ENCODE data around the gene EN2. TPM values are rescaled to one million over a fixed set of nuclear protein-coding genes. Genes with fewer than 3 reads are reported as not detected.

Gene EN2
- total RNA-seq, 1 donor from 2014 or later = not detected

GRCh38 chr7:155509725-155510551, 52.0 kb downstream of the EN2 start:
- TF ChIP-seq, protein P1, sequence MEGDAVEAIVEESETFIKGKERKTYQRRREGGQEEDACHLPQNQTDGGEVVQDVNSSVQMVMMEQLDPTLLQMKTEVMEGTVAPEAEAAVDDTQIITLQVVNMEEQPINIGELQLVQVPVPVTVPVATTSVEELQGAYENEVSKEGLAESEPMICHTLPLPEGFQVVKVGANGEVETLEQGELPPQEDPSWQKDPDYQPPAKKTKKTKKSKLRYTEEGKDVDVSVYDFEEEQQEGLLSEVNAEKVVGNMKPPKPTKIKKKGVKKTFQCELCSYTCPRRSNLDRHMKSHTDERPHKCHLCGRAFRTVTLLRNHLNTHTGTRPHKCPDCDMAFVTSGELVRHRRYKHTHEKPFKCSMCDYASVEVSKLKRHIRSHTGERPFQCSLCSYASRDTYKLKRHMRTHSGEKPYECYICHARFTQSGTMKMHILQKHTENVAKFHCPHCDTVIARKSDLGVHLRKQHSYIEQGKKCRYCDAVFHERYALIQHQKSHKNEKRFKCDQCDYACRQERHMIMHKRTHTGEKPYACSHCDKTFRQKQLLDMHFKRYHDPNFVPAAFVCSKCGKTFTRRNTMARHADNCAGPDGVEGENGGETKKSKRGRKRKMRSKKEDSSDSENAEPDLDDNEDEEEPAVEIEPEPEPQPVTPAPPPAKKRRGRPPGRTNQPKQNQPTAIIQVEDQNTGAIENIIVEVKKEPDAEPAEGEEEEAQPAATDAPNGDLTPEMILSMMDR (IDR thresholded peaks at IDR 0.05; ENCODE audit: unreplicated experiment) = no peak
- H3K27me3 Mint-ChIP-seq (ENCODE audit: low read depth) = peaks cover 99% of the 10 kb centered on the region
- no peaks in the 10 kb centered on the region for H3K36me3 Mint-ChIP-seq
- no peak overlapping the region for H3K27ac Mint-ChIP-seq
- H3K4me3 Mint-ChIP-seq = peak overlapping the region; percentile 58
- peaks cover 9% of the 10 kb centered on the region for H3K4me1 Mint-ChIP-seq
- DNase-seq (ENCODE audit: low spot score in 2 of 2, unreplicated experiment in 2 of 2) = no peak
- no peaks in the 10 kb centered on the region for H3K9me3 Mint-ChIP-seq

- H3K27ac Mint-ChIP-seq = no peak overlapping the region
- TF ChIP-seq, protein P1 (IDR thresholded peaks at IDR 0.05; ENCODE audit: unreplicated experiment) = no peak
- H3K9me3 Mint-ChIP-seq = no peaks in the 10 kb centered on the region
- DNase-seq (ENCODE audit: low spot score in 2 of 2, unreplicated experiment in 2 of 2) = no peak
- H3K4me1 Mint-ChIP-seq = peaks cover 9% of the 10 kb centered on the region
- no peak overlapping the region for H3K4me3 Mint-ChIP-seq
- peaks cover 99% of the 10 kb centered on the region for H3K27me3 Mint-ChIP-seq (ENCODE audit: low read depth)
- no peaks in the 10 kb centered on the region for H3K36me3 Mint-ChIP-seq
Observed at GRCh38 chr7:155510975-155511701, 53.2 kb downstream of the EN2 start.

DNA sequence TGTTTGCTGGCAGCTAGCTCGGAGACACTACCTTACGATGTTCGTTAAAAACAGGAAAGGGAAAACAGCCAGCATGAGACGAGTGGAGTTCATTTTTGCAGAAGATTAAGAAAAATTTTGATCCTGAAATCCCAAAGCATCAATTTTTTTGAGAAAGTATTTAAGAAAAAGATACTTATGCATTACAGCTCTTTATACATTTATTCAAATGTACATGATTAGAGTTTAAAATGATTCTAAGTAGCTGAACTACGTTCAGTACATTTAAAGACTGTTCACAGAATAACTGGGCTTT, 53.7 kb downstream of the EN2 start:
- Mint-ChIP-seq H3K4me3 (no peak overlapping the region), H3K9me3 (no peaks in the 10 kb centered on the region), H3K36me3 (no peaks in the 10 kb centered on the region), H3K4me1 (peaks cover 9% of the 10 kb centered on the region), H3K27ac (no peak overlapping the region), H3K27me3 (ENCODE audit: low read depth) (peaks cover 99% of the 10 kb centered on the region)
- no peak for DNase-seq (ENCODE audit: low spot score in 2 of 2, unreplicated experiment in 2 of 2)
- TF ChIP-seq, protein P1 (IDR thresholded peaks at IDR 0.05; ENCODE audit: unreplicated experiment) = no peak

GRCh38 chr7:155512246-155512887, 54.4 kb downstream of the EN2 start:
- Mint-ChIP-seq H3K27ac (no peak overlapping the region), H3K9me3 (no peaks in the 10 kb centered on the region), H3K36me3 (no peaks in the 10 kb centered on the region), H3K4me1 (peaks cover 9% of the 10 kb centered on the region), H3K27me3 (ENCODE audit: low read depth) (peaks cover 99% of the 10 kb centered on the region), H3K4me3 (no peak overlapping the region)
- no peak for DNase-seq (ENCODE audit: low spot score in 2 of 2, unreplicated experiment in 2 of 2)
- TF ChIP-seq, protein P1 (IDR thresholded peaks at IDR 0.05; ENCODE audit: unreplicated experiment) = no peak

GRCh38 chr7:155513543-155514285, 55.8 kb downstream of the EN2 start:
- H3K4me1 Mint-ChIP-seq = peaks cover 9% of the 10 kb centered on the region
- no peak for DNase-seq (ENCODE audit: low spot score in 2 of 2, unreplicated experiment in 2 of 2)
- no peak overlapping the region for H3K27ac Mint-ChIP-seq
- H3K4me3 Mint-ChIP-seq = no peak overlapping the region
- H3K9me3 Mint-ChIP-seq = no peaks in the 10 kb centered on the region
- H3K27me3 Mint-ChIP-seq (ENCODE audit: low read depth) = peaks cover 99% of the 10 kb centered on the region
- H3K36me3 Mint-ChIP-seq = no peaks in the 10 kb centered on the region
- TF ChIP-seq, protein P1 (IDR thresholded peaks at IDR 0.05; ENCODE audit: unreplicated experiment) = no peak

Data from mesothelial cell of epicardium (in vitro differentiated cells).